GM23248 (cell line): ENCODE measurements around the gene MYG1.

ENCODE experiments used
- EZH2 ChIP-seq: fragments of 200-600 bp; sonication (generic); IDR thresholded peaks from 2 replicates; pipeline ENCODE4 v1.6.1; 2018; ENCODE audit warnings: antibody characterized with exemption, mild to moderate bottlenecking; ENCODE audit not compliant: insufficient read depth, poor library complexity, severe bottlenecking
- EZH2phosphoT487 ChIP-seq: fragments of 200-600 bp; sonication (generic); IDR thresholded peaks from 2 replicates; pipeline ENCODE4 v1.6.1; 2018; ENCODE audit warnings: antibody characterized with exemption, moderate library complexity, mild to moderate bottlenecking, low read depth; ENCODE audit not compliant: insufficient read depth

DNA sequence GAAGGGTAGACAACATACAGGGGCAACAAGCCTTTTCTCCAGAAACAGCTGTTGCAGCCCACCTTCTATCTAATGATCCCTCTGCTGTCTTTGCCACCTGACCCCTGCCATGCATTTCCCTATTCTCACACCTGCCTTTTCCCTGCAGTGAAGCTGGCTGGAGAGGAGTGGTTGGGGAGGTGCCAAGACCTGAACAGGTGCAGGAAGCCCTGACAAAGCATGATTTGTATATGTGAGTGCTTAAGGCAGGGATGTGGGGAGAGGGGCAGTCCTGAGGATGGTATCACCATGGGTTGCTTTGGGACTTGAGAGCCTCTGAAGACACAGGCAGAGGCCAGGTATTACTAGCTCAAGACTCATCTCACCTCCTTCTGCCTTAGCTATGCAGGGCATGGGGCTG, 7.1 kb upstream of the MYG1 start:
- TF ChIP-seq EZH2 (no peak), EZH2phosphoT487 (no peak)
